ENCODE results near the gene TEDC2. TPM values are rescaled to one million over a fixed set of nuclear protein-coding genes. Genes with fewer than 3 reads are reported as not detected.
"Not testable (repeated sequence)": the region's sequence is repeated elsewhere in the genome, so short reads cannot be mapped to it uniquely, and the experiment has no call there.

The TEDC2 gene
- total RNA-seq = 1.5 TPM

GRCh38 chr16:2459647-2460390 is at the start of gene TEDC2:
TSS of gene TEDC2 (plus strand) at chr16:2460109. CDS start at chr16:2460145, 36 bp downstream.
- peak; percentile 95 for DNase-seq (ENCODE audit: low spot score)

- DNase-seq (ENCODE audit: low spot score) = no peak
These were observed 44.8 kb upstream of the TEDC2 start for GRCh38 chr16:2415085-2415484.

GRCh38 chr16:2420035-2420434 is 39.9 kb upstream of the TEDC2 start:
- DNase-seq (ENCODE audit: low spot score) = no peak

- no peak for DNase-seq (ENCODE audit: low spot score)
These were observed 37.6 kb upstream of the TEDC2 start for GRCh38 chr16:2422123-2422867.

- no peak for DNase-seq (ENCODE audit: low spot score)
These were observed 35.6 kb upstream of the TEDC2 start for GRCh38 chr16:2424061-2425007.

GRCh38 chr16:2425008-2425518 is 34.8 kb upstream of the TEDC2 start:
- DNase-seq (ENCODE audit: low spot score) = no peak

- DNase-seq (ENCODE audit: low spot score) = no peak
These were observed 34.0 kb upstream of the TEDC2 start for GRCh38 chr16:2425825-2426430.

GRCh38 chr16:2426941-2427361 is 33.0 kb upstream of the TEDC2 start:
- DNase-seq (ENCODE audit: low spot score) = no peak

- no peak for DNase-seq (ENCODE audit: low spot score)
These were observed 32.4 kb upstream of the TEDC2 start for GRCh38 chr16:2427526-2427925.

- peak; percentile 59 for DNase-seq (ENCODE audit: low spot score)
These were observed 31.7 kb upstream of the TEDC2 start for GRCh38 chr16:2428051-2428783.

- DNase-seq (ENCODE audit: low spot score) = no peak
These were observed 31.2 kb upstream of the TEDC2 start for GRCh38 chr16:2428784-2429033.

- peak; percentile 98 for DNase-seq (ENCODE audit: low spot score)
These were observed 30.7 kb upstream of the TEDC2 start, which contains the start of gene CCNF for GRCh38 chr16:2429034-2429770. TSS of gene CCNF (plus strand) at chr16:2429447. CDS start at chr16:2429482, 35 bp downstream.

GRCh38 chr16:2429771-2430663 is 29.9 kb upstream of the TEDC2 start:
- DNase-seq (ENCODE audit: low spot score) = peak; percentile 63

GRCh38 chr16:2432286-2432685 is 27.6 kb upstream of the TEDC2 start:
- no peak for DNase-seq (ENCODE audit: low spot score)

- DNase-seq (ENCODE audit: low spot score) = no peak
These were observed 27.0 kb upstream of the TEDC2 start for GRCh38 chr16:2432801-2433505.

- DNase-seq (ENCODE audit: low spot score) = not testable (repeated sequence)
These were observed 24.7 kb upstream of the TEDC2 start for GRCh38 chr16:2435236-2435635.

- no peak for DNase-seq (ENCODE audit: low spot score)
These were observed 23.8 kb upstream of the TEDC2 start for GRCh38 chr16:2436110-2436509.

- no peak for DNase-seq (ENCODE audit: low spot score)
These were observed 22.7 kb upstream of the TEDC2 start for GRCh38 chr16:2437032-2437790.
